GM18858 (cell line): Measurements from ENCODE around the gene GLIS1.

ENCODE experiments used
- ATAC-seq: cut with Tn5 transposase; IDR thresholded peaks from one replicate; pipeline ENCODE4 v1.9.1; 2021; ENCODE audit not compliant: unreplicated experiment

The GLIS1 gene

DNA sequence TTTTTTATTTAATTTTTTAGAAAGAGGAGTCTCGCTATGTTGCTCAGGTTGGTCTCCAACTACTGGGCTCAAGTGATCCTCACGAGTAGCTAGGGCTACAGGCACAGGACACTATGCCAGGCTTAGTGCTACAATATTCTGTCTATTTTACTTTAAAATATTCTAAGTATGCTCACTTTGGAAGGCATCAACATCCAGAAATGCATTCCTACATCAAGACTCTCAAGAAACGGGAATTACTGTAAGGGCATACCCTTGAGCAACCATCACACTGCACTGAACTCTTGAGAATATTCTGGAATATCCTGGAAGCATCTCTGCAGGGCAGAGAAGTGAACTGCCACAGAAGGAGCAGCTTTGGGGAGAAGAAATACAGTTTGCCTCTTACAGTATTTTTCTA lies 280.3 kb downstream of the GLIS1 start:
- no peak for ATAC-seq
